Kidney tubule cell (primary cell): ENCODE data around the gene LRRC41.
"Not testable (repeated sequence)": the region's sequence is repeated elsewhere in the genome, so short reads cannot be mapped to it uniquely, and the experiment has no call there.

ENCODE experiments used
- DNase-seq: peaks from one replicate; pipeline ENCODE4 v3.0.0-alpha.2; 2018; ENCODE audit warnings: low spot score

The LRRC41 gene

DNA sequence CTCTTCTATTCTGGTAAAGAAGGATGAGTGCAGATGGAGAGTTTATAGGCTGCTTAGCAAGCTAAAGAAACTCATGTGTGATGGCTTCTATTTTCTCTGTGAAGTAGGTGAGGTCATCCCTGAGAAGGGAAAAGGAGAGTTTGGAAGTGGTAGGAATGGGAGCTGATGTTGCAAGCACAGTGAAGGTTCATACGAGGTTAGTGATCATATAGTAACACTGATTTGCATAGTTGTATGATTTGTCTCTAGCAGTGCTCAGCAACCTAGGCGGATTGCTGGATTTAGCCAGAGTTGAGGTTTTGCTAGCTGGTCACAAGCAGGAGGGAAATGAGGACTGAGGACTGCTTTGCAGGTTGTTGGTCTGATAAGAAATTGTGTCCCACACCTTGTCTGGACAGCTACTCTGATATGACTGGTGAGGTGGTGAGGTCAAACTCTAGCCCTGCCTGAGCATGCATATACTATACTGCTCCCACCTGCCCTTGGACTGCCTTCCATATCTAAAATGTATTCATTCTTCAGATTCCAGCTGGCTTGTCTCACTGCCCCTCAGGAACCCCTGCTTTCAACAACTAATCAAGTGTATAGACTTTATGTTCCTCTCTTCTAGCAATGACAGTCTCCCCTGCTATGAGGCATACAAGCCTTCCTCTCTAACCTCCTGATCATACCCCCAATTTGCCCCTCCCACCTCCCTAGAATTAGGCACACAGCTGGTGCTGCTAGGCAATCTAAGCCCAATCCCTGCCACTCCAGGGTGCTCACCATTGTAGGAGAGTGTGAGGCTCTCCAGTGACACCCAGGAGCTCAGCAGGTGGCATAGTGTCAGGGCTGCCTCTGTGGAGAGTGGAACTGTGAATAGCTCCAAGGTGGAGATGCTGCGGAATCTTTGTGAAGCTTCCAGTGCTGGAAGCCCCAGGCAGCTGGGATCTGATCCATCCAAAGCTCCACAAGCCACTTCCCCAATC, 18.5 kb downstream of the LRRC41 start:
- DNase-seq: no peak

DNA sequence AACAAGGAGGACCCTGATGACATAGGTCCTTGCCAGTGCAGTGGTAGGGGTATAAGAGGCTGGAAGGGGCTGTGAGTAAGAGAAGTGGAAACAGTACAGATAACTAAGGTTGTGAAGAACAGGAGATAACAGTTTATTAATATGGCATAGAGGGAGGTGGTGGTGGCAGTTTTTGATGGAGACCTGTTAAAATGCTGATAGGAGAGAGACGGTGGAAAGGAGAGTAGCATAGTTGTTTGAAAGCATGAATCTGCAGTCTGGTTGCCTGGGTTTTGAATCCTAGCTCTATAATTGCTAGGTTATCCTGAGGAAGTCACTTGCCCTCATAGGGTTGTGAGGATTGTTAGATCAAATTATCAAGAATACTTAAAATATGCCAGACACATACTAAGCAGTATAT, 19.4 kb downstream of the LRRC41 start:
- no peak for DNase-seq

DNA sequence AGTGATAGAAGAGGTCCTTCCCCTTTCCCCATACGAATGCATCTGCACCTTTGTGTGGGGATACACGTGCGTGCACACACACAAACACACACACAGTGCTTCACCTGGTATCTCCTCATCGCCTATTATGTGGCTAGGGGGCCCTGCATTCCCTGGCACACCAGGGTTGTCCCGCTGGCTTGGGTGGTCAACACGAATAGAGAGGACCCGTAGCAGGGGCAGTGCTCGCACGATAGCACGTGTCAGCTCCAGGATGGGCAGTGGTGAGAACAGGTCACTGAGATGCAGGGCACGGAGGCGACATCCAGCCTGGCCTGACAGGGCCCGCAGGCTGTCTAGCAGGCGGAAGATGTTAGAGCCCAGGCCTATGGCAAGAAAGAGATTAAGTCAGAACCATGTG, 22.4 kb downstream of the LRRC41 start:
- DNase-seq: no peak

DNA sequence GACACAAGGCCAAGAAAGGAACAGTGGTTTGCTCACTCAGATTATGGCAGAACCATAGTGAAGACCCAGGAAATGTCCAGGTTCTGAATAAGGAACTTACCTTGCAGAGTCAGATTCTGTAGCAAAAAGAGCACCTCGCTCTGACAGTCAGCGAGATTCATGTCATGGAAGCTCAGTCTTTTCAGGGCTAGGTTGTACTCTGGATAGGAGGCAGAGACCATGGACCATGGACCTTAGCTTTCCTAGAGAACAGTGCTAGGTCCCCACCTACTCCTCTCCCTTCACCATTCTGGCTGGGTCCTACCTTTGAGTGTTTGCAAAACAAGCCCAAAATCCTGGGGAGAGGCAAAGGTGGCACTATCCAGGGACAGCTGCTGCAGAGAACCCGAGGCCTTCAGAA, 23.3 kb downstream of the LRRC41 start:
- no peak for DNase-seq

DNA sequence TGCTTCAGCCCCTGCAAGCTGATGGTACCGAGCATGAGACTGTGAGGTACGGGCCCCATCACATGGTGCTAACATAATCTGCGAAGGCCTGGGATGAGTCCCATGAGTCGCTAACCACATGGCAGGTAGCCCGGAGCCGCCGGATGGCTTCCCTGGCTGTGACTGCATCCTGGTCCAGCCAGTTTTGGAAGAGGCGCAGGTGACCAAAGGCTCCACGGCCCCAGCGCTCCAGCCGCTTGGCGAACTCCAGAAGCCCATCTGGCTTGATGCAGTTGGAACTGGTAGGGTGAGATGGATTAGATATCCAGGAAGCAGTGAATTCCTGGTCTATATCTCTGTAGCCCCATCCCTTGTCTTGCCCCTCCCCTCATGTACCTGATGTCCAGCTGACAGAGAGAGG, 24.6 kb downstream of the LRRC41 start:
- DNase-seq: no peak

DNA sequence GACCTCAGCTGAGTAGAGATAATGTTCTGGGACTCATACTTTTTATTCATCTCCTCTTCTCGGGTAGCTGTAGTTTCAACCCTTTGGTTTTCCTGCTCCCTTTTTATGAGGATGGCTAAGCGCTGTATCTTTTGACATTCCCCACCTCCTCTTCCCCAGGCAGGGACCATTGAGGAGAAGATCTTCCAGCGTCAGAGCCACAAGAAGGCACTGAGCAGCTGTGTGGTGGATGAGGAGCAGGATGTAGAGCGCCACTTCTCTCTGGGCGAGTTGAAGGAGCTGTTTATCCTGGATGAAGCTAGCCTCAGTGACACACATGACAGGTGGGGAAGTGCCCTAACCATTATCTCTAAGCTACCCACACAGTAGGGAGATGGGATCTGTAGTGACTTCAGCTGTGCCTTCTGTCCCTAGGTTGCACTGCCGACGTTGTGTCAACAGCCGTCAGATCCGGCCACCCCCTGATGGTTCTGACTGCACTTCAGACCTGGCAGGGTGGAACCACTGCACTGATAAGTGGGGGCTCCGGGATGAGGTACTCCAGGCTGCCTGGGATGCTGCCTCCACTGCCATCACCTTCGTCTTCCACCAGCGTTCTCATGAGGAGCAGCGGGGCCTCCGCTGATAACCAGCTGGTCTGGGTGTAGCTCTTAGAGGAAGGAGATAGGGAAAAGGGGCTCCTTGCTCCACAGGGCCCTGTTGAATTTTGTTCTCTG, 25.6 kb downstream of the LRRC41 start:
- DNase-seq: no peak

DNA sequence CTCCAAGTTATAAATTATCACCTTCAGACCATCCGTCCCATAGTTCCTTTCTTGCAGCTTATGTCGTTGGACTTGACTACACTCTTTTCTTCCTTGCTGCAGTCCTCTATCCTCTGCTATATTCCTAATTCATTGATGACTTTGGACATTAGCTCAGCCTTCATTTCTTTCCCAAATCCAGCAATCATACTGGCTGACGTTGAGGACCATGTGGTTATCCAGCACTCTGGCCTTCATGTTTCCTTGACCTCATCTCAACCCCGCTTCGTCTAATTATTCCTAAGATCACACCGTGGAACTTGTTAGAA, 28.4 kb downstream of the LRRC41 start:
- no peak for DNase-seq

DNA sequence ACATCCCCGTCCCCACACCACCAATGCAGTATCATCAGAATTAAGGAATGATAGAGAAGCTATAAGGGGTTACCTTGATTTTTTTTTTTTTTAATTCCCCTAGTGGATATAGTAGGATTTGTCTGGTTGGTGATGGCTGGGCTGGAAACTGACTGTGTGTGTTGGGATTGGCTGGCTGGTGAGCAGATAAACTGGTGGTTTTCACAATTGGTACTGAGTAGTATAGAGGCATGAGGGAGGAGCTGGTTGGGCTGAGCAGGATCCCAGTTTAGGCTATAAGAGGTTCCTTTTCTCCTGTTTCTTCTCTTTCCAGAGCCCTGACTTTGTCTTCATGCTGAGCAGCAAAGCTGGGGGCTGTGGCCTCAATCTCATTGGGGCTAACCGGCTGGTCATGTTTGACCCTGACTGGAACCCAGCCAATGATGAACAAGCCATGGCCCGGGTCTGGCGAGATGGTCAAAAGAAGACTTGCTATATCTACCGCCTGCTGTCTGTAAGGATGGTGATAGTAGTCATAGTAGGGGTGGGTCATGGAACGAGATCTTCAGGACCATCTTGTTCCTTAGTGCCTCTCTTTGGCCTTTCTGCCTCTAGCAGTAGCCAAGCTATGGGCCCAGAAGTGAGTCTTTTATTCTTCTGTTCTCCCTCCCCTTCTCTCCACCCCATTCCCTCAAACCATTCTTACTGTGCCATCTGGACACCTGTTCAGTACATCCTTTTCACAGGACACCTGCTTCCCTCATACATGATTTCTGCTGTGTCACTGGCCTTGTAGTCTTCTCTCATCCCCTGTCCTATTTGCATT, 29.0 kb downstream of the LRRC41 start:
- no peak for DNase-seq

DNA sequence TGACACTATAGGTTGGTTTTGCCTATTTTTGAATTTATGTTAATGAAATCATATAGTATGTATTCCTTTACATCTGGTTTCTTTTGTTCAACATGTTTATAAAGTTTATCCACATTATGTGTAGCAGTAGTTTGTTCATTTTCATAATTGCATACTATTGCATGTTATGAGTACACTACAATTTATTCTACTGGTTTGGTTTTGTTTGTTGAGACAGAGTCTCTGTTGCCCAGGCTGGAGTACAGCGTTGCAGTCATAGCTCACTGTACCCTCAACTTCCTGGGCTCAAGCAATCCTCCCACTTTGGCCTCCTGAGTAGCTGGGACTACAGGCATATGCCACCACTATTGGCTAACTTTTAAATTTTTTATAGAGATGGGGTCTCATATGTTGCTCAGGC, 34.8 kb downstream of the LRRC41 start:
- no peak for DNase-seq

DNA sequence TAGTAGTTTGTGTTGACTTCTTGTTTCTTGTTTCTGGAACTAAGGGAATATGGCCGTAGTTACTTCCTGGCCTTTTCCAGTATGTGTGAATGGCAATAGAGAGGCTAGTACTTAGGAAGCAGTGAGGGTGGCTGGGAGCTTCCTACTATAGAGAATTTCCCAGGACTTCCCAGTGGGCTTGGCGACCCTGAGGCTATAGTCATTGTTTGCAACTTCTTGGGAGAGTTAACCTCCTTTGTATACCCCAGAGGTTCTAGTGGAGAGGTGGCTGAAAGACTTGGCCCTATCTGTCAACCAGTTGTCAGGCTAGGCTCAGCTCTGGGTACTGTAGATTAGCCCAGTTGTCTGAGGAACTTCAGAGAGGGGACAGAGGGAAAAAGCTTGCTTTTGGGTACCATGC, 40.3 kb downstream of the LRRC41 start:
- no peak for DNase-seq

DNA sequence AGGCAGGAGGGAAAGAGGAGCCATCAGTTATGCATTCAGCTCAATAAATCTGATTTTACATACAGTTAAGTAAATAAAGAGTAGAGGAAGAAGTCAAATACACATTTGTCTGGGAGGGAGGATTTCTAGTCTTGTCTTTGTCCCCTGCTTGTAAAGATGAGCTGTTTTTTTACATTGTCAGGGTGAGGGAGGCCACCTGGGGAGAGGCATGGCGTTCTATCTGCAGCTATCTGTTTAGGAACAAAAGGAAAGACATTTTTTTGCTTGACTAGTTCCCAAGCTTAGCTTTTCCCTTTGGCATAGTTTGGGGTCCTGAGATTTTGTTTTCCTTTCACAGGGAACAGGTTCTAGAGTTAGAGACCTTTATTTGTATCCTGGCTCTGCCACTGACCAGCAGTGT, 40.9 kb downstream of the LRRC41 start:
- no peak for DNase-seq

DNA sequence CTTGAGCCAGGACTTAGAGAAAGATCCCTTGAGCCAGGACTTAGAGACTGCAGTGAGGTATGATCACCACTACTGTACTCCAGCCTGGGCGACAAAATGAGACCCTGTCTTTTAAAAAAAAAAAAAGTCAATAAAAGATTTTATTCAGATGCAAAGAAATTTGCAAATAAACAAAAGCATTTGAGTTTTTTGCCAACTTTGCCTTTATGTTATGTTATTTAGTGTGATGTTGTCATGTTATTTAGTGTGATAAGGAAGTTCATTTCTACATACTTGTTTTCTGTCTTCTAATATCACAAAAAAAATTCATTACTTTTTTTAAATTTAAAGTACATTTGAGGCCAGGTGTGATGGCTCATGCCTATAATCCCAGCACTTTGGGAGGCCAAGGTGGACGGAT, 46.9 kb downstream of the LRRC41 start:
- DNase-seq: no peak

DNA sequence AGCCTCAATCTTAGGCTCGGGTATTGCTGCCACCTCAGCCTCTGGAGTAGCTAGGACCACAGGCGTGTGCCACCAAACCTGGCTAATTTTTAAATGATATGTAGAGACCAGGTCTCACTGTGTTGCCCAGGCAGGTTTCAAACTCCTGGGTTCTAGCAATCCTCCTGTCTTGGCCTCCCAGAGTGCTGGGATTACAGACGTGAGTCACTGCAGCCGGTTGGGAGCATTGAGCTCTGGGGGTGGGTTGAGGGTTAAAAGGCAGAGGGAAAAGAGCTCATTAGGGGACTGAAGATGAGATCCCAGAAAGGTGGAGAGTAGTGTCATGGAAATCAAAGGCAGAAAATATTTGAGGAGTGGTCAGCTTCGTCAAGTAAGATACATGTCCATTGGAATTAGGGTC, 48.7 kb downstream of the LRRC41 start:
- DNase-seq: no peak

DNA sequence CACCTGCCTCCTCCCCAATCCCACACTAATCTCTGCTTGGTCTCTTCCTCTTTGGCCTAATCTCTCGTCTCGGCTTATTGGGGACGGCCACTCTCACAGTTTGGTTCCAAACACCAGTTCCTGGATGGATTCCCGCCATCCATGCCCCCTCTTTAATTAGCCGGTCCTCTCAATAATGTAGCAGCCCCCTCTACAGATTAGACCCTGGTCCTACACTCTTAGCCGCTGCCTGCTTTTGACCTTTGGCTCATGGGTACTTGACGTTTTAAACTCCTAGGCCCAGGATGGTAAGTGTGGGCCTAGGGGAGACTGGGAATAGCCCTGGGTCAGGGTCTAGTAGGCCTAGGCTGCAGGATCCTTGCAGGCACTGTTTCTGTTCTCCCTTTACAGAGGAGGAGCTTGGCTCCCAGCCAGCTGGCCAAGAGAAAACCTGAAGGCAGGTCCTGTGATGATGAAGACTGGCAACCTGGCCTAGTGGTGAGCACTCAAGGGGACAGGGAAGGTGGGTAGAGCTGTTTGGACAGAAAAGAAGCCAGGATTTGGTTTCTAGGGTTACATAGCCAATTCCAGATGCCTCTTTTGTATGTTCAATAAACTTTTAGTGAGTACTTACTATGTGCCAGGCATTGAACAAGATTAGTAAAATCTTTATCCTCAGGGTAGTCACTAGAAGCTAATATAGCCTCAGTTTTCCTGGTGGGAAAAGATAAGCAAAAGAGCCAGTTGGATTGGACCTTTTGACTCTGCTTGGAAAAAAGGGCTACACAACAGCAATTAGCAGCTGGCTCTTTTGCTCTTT, 55.1 kb downstream of the LRRC41 start:
- DNase-seq: peak; percentile 72

DNA sequence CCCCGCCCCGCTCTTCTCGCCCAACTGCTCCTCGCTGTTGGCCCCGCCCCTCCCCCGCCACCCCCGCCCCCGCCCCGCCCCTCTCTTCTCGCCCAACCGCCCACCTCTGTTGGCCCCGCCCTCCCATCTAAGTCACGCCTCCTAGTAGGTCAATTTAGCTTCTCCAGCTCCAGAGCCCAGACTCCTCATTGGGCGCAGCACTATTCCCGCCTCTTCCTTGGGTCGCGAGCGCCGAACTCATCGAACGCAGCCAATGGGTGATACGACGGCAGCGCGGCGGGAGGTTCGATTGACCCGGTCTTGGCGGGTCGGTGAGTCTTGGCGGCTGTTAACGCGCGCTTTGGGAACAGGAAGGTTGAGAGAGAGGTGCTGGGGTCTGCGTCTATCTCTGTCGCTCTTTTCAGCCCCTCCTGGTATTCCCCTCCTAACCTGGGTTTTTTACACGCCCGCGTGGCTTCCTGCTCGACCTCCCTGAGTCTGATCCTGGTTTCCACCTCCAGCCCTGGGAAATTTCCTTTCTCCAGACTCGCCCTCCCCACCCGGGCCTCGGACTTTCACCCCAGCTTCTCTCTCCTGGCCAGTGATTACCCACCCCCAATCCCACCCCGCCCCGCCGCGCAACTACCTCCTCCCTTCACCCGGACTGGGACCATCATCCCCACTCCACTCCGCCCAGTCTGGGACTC, 55.8 kb downstream of the LRRC41 start, which contains the start of gene RAD54L:
Gene RAD54L (plus strand): TSS at position 328 of the 686 bp plus-strand sequence. CDS start 643 bp downstream, outside the sequence.
- DNase-seq: peak; percentile 99

DNA sequence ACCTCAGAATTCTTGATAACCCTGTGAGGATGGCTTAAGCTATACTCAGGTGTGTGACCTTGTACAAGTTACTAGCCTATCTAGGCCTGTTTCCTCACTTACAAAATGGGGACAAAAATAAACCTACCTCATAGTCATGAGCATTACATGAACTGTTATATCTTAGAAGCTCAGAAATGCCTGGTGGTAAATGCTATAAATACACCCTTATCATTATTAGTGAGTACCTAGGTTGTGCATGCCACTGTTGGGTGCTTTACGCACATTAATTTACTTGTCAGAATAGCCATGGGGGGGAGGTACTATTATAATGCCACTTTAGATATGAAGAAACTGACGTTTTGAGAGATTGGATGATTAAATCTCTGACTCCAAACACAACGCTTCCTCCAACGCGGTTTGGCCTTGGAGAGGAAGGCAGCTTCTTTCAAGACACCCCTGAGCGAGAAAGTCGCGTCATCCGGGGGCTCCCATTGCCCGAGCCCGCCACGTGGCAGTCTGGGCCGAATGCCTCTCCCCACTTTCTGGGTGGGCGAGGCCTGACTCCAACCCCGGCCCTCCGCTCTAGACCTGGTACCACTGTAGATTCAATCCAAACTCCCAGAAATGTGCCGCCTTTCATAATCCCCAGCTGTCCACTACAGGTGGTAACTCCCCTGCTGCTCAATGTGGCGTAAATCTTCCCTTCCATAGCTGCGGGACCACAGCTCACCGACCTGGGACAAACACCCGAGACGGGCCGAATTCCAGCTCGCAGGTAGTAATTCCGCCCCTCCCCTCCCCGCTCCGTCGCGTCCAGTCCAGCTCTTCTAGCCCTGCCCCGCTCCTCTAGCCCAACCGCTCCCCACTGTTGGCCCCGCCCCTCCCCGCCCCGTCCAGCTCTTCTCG, 56.6 kb downstream of the LRRC41 start:
- no peak for DNase-seq

DNA sequence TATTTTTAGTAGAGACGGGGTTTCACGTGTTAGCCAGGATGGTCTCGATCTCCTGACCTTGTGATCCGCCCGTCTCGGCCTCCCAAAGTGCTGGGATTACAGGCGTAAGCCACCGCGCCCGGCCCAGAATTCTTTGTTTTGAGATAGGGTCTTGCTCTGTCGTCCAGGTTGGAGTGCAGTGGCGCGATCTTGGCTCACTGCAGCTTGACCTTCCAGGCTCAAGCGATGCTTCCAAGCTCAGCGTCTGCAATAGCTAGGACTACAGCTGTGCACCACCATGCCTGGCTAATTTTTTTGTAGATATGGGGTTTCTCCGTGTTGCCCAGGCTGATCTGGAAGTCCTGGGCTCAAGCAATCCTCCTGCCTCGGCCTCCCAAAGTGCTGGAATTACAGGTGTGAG, 57.3 kb downstream of the LRRC41 start:
- DNase-seq: not testable (repeated sequence)

DNA sequence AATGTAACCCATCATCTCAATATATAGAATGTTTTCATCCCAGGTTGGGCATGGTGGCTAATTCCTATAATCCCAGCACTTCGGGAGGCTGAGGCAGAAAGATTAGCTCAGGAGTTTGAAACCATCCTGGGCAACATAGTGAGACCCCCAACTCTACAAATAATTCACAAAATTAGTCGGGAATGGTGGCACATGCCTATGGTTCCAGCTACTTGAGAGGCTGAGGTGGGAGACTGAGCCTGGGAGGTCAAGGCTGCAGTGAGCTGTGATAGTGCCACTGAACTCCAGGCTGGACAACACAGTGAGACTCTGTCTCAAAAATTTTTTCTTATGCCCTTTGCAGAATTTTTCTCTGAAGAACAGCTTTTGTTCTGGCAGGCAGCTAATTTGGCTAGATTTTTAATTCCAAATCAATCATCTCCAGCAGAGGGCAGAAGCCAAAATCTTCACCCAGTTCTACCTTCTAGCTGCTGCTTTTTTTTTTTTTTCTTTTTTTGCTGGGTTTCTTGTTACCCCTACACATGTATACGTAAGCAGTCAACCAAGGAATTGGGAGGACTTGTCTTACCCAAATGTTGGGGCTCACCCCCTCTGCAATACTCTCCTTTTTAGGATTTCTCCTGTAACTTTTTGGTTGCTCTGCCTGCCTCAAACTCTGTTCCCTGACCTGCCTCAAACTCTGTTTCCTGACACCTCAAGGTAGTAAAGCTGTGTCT, 58.6 kb downstream of the LRRC41 start:
- no peak for DNase-seq

DNA sequence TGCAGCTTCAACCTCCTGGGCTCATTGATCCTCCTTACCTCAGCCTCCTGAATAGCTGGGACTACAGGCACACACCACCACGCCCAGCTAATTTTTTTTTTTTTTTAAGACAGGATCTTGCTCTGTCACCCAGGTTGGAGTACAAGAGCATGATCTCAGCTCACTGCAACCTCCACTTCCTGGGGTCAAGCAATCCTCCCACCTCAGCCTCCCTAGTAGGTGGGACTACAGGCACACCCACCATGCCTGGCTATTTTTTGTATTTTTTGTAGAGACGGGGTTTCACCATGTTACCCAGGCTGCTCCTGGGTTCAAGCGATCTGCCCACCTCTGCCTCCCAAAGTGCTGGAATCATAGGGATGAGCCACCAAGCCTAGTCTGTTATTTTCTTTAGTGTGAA, 59.6 kb downstream of the LRRC41 start:
- DNase-seq: not testable (repeated sequence)
